OCI-LY1 (cell line): ENCODE measurements around the gene TTC31.

Source experiments
- H2AFZ ChIP-seq: fragments of 200-600 bp; sonication (generic), shearing (Covaris generic); 2 replicates; pipeline ENCODE4 v1.6.0; 2014; ENCODE audit warnings: antibody characterized with exemption, mild to moderate bottlenecking, low read length
- H3F3A ChIP-seq: fragments of 200-600 bp; sonication (generic), shearing (Covaris generic); 2 replicates; pipeline ENCODE4 v1.6.0; 2014; ENCODE audit warnings: mild to moderate bottlenecking, antibody characterized with exemption, low read length, moderate library complexity; ENCODE audit not compliant: insufficient read depth
- H3K27ac ChIP-seq: fragments of 200-600 bp; sonication (generic); 2 replicates; pipeline ENCODE4 v1.5.1; 2014; ENCODE audit warnings: low read length, mixed run types, mild to moderate bottlenecking, low read depth; ENCODE audit not compliant: poor library complexity, severe bottlenecking
- H3K27me3 ChIP-seq: fragments of 200-600 bp; sonication (generic); 2 replicates; pipeline ENCODE4 v1.6.0; 2014; ENCODE audit warnings: antibody characterized with exemption, mild to moderate bottlenecking, low read length, moderate library complexity; ENCODE audit not compliant: insufficient read depth
- H3K36me3 ChIP-seq: fragments of 200-600 bp; sonication (generic); 2 replicates; pipeline ENCODE4 v1.6.1; 2014; ENCODE audit warnings: mild to moderate bottlenecking, antibody characterized with exemption, low read length, moderate library complexity, mixed read lengths; ENCODE audit not compliant: insufficient read depth
- H3K4me1 ChIP-seq: fragments of 200-600 bp; sonication (generic); 2 replicates; pipeline ENCODE4 v1.5.1; 2014; ENCODE audit warnings: mild to moderate bottlenecking, low read length, moderate library complexity; ENCODE audit not compliant: insufficient read depth, severe bottlenecking
- H3K4me2 ChIP-seq: fragments of 200-600 bp; sonication (generic), shearing (Covaris generic); 2 replicates; pipeline ENCODE4 v1.6.1; 2014; ENCODE audit warnings: low read length
- H3K4me3 ChIP-seq: fragments of 200-600 bp; sonication (generic); 2 replicates; pipeline ENCODE4 v1.5.1; 2014; ENCODE audit warnings: low read length, low read depth, mild to moderate bottlenecking, mixed read lengths; ENCODE audit not compliant: poor library complexity, severe bottlenecking
- H3K79me2 ChIP-seq: fragments of 200-600 bp; shearing (Covaris generic); 2 replicates; pipeline ENCODE4 v1.6.1; 2016; ENCODE audit warnings: mixed run types, low read length, mixed read lengths; ENCODE audit not compliant: insufficient read depth
- H3K9ac ChIP-seq: fragments of 200-600 bp; sonication (generic), shearing (Covaris generic); 2 replicates; pipeline ENCODE4 v1.6.1; 2014; ENCODE audit warnings: mild to moderate bottlenecking, low read length, mixed read lengths
- H3K9me2 ChIP-seq: fragments of 200-600 bp; sonication (generic), shearing (Covaris generic); 2 replicates; pipeline ENCODE4 v1.6.1; 2014; ENCODE audit warnings: low read depth, mild to moderate bottlenecking, low read length, mixed read lengths
- H3K9me3 ChIP-seq: fragments of 200-600 bp; shearing (Covaris generic); 2 replicates; pipeline ENCODE4 v1.6.1; 2014; ENCODE audit warnings: low read length, mixed read lengths
- H4K20me1 ChIP-seq: fragments of 200-600 bp; sonication (generic), shearing (Covaris generic); 2 replicates; pipeline ENCODE4 v1.6.0; 2016; ENCODE audit warnings: mild to moderate bottlenecking, low read length; ENCODE audit not compliant: insufficient read depth
- EZH2 ChIP-seq: fragments of 200-600 bp; sonication (generic), shearing (Covaris generic); IDR thresholded peaks from 2 replicates; pipeline ENCODE4 v1.8.0; 2017; ENCODE audit warnings: borderline replicate concordance, mixed run types, mild to moderate bottlenecking, antibody characterized with exemption, low read length, moderate library complexity, mixed read lengths
- TF ChIP-seq, protein P1 (sequence below): fragments of 200-600 bp; sonication (generic), shearing (Covaris generic); IDR thresholded peaks from 2 replicates; pipeline ENCODE4 v1.5.1; 2017; ENCODE audit warnings: mild to moderate bottlenecking, antibody characterized with exemption, low read length, moderate library complexity, mixed read lengths

The TTC31 gene

DNA sequence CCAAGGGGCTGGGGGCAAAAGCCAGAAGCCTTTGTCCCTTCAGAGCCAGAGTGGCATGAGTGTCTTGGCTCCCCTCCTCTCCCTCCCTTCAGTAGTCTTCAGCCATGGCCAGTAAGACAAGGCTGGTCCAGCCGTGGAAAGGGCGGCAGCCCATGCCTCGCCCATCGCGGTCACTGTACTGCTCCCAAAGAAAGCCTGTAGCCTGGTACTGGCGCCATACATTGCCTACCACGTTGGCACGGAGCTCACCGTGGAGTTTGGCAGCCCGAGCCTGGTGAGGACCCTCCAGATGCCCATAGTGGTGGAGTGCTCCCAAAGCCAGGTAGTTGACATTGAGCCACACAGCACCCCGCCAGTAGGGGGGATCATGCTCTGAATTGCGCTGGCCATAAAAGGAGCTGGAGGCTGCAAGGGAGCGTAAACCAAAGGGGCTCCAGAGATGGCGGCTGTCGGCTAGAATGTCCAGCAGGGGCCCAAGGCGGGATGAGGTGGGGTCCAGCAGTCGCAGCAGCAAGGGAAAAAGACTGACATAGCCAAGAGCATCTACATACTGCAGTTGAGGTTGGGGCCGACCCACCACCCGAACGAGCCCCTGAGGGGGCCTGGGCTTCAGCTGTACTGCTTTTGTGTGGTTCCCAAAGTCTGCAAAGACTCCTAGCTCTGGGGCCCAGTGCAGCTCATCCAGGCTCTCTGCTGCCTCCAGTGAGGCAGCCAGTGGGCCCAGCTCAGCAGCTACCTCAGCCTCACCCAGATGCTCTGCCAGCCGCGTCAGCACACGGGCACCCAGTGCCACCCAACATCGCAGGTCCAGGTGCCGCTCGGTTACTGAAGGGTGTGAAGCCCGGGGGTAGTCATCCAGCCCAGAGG is 21.5 kb upstream of the TTC31 start:
- Histone ChIP-seq H3K36me3 (peaks cover 28% of the 10 kb centered on the region; the same call in 1 of the 2 replicates), H3K27ac (no peak overlapping the region), H3K4me3 (no peak overlapping the region), H3K4me2 (no peak overlapping the region), H3K79me2 (peaks cover 4% of the 10 kb centered on the region; the same call in 1 of the 2 replicates), H3K27me3 (no peaks in the 10 kb centered on the region), H2AFZ (no peak overlapping the region), H3K9me3 (no peaks in the 10 kb centered on the region), H4K20me1 (no peaks in the 10 kb centered on the region), H3K9me2 (no peaks in the 10 kb centered on the region), H3F3A (no peaks in the 10 kb centered on the region), H3K4me1 (peaks cover 38% of the 10 kb centered on the region), H3K9ac (no peak overlapping the region)
- no peak for TF ChIP-seq EZH2
- TF ChIP-seq, protein P1, sequence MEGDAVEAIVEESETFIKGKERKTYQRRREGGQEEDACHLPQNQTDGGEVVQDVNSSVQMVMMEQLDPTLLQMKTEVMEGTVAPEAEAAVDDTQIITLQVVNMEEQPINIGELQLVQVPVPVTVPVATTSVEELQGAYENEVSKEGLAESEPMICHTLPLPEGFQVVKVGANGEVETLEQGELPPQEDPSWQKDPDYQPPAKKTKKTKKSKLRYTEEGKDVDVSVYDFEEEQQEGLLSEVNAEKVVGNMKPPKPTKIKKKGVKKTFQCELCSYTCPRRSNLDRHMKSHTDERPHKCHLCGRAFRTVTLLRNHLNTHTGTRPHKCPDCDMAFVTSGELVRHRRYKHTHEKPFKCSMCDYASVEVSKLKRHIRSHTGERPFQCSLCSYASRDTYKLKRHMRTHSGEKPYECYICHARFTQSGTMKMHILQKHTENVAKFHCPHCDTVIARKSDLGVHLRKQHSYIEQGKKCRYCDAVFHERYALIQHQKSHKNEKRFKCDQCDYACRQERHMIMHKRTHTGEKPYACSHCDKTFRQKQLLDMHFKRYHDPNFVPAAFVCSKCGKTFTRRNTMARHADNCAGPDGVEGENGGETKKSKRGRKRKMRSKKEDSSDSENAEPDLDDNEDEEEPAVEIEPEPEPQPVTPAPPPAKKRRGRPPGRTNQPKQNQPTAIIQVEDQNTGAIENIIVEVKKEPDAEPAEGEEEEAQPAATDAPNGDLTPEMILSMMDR: peak; percentile 54; the same call in 1 of the 2 replicates

DNA sequence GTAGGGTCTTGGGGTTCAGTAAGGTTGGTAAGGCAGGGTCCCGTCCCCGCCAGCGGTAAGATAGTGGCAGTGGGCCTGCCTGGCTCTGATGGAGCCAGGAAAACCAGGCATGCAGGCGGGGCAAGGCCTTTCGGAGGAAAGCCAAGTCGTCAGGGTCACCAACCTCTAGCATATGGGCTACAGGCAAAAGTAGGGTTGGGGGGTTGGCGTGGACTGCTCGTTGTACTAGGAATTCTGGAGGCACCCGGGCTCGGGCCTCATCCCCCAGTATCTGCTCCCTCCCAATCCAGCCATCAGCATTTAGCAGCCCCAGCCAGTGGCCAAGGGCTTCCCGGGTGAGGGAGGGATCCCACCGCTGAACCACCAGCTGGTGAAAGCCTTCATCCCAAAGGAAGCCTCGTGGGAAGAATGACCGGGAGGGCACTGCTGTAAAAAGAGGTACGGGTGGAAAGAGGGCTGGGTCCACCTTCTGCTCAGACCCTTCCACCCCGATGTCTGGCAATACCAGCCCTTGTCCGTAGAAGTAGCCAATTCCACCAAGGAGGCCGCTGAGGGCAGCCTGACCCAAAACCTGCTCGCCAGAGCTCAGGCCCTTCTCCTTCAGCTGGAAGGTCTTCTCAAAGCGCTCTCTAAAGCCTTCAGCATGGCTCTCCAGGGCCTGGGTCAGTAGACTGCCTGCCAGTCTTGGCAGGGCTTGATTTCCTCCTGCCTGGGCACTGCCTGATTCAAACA is 20.7 kb upstream of the TTC31 start:
- no peaks in the 10 kb centered on the region for H3K9me2 ChIP-seq

DNA sequence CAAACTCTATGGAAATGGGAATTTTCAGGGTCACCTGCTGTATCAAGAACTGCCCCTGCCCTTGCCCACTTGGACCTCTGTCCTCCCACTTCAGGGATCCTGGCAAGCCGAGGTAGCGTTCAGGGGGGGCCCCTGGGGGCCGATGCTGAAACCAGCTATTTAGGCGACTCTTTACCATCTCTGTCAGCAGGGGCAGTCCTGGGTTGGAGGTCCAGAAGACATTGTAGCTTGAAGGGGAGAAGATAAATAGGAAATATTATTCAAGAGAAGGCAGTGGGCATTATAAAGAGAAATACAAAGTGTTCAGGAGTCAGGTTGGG is 20.1 kb upstream of the TTC31 start:
- no peaks in the 10 kb centered on the region for H3K27me3 ChIP-seq
- H3K9me2 ChIP-seq: no peaks in the 10 kb centered on the region
- no peaks in the 10 kb centered on the region for H3F3A ChIP-seq
- H3K4me1 ChIP-seq: peaks cover 33% of the 10 kb centered on the region
- H3K36me3 ChIP-seq: peaks cover 28% of the 10 kb centered on the region; the same call in 1 of the 2 replicates
- no peaks in the 10 kb centered on the region for H4K20me1 ChIP-seq
- no peak overlapping the region for H3K4me3 ChIP-seq
- H2AFZ ChIP-seq: no peak overlapping the region
- H3K27ac ChIP-seq: no peak overlapping the region
- TF ChIP-seq EZH2: no peak
- TF ChIP-seq, protein P1: no peak
- H3K79me2 ChIP-seq: peaks cover 4% of the 10 kb centered on the region; the same call in 1 of the 2 replicates
- H3K4me2 ChIP-seq: no peak overlapping the region
- H3K9me3 ChIP-seq: no peaks in the 10 kb centered on the region
- H3K9ac ChIP-seq: no peak overlapping the region

More for the DNA sequence above, 20.7 kb upstream of the TTC31 start:
- no peak overlapping the region for H3K4me3 ChIP-seq
- no peaks in the 10 kb centered on the region for H3F3A ChIP-seq
- H3K27ac ChIP-seq: no peak overlapping the region
- H3K9ac ChIP-seq: no peak overlapping the region
- H3K79me2 ChIP-seq: peaks cover 4% of the 10 kb centered on the region; the same call in 1 of the 2 replicates
- peaks cover 33% of the 10 kb centered on the region for H3K4me1 ChIP-seq
- TF ChIP-seq, protein P1: no peak
- TF ChIP-seq EZH2: no peak
- H3K4me2 ChIP-seq: no peak overlapping the region
- H2AFZ ChIP-seq: no peak overlapping the region
- H3K36me3 ChIP-seq: peaks cover 28% of the 10 kb centered on the region; the same call in 1 of the 2 replicates
- no peaks in the 10 kb centered on the region for H3K27me3 ChIP-seq
- no peaks in the 10 kb centered on the region for H4K20me1 ChIP-seq
- H3K9me3 ChIP-seq: no peaks in the 10 kb centered on the region
